OCI-LY3 (cell line): ENCODE measurements around the gene NDFIP1.

Experiments used
- H2AFZ ChIP-seq: fragments of 200-600, 300-600 bp; shearing (Covaris generic); 2 replicates; pipeline ENCODE4 v1.6.0; 2014; ENCODE audit warnings: antibody characterized with exemption, low read depth, low read length
- H3K27ac ChIP-seq: fragments of 200-600, 300-600 bp; sonication (generic); 2 replicates; pipeline ENCODE4 v1.5.1; 2014; ENCODE audit warnings: mild to moderate bottlenecking, low read length, moderate library complexity, mixed read lengths
- H3K27me3 ChIP-seq: fragments of 200-600, 300-600 bp; sonication (generic); 2 replicates; pipeline ENCODE4 v1.6.1; 2014; ENCODE audit warnings: low read depth, low read length, mixed read lengths
- H3K36me3 ChIP-seq: fragments of 200-600, 300-600 bp; sonication (generic); replicated peaks from 2 replicates; pipeline ENCODE3; 2014; ENCODE audit warnings: low read depth, low read length, mixed read lengths
- H3K4me1 ChIP-seq: fragments of 300-600, 200-600 bp; sonication (generic); 2 replicates; pipeline ENCODE4 v1.6.1; 2014; ENCODE audit warnings: low read length, mixed read lengths
- H3K4me2 ChIP-seq: fragments of 200-600, 300-600 bp; sonication (generic); 2 replicates; pipeline ENCODE4 v1.6.1; 2014; ENCODE audit warnings: low read length, mixed read lengths
- H3K4me3 ChIP-seq: fragments of 300-600, 200-600 bp; sonication (generic); 2 replicates; pipeline ENCODE4 v1.5.1; 2014; ENCODE audit warnings: antibody characterized with exemption, mild to moderate bottlenecking, low read length, moderate library complexity
- H3K79me2 ChIP-seq: fragments of 300-600, 200-600 bp; shearing (Covaris generic); 2 replicates; pipeline ENCODE4 v1.6.1; 2014; ENCODE audit warnings: mild to moderate bottlenecking, low read length, mixed read lengths
- H3K9ac ChIP-seq: fragments of 300-600, 200-600 bp; shearing (Covaris generic); 2 replicates; pipeline ENCODE4 v1.6.0; 2014; ENCODE audit warnings: mild to moderate bottlenecking, low read length, moderate library complexity
- H3K9me3 ChIP-seq: fragments of 200-600, 300-600 bp; shearing (Covaris generic); 2 replicates; pipeline ENCODE4 v1.6.1; 2014; ENCODE audit warnings: low read length, mixed read lengths; ENCODE audit not compliant: insufficient read depth
- H4K20me1 ChIP-seq: fragments of 200-600, 300-600 bp; sonication (generic); 2 replicates; pipeline ENCODE4 v1.6.1; 2016; ENCODE audit warnings: low read length, mixed read lengths; ENCODE audit not compliant: insufficient read depth
- CTCF ChIP-seq: fragments of 200-600, 300-600 bp; sonication (generic); IDR thresholded peaks from 2 replicates; pipeline ENCODE4 v1.5.1; 2014; ENCODE audit warnings: antibody characterized with exemption, low read length, low read depth
- EZH2phosphoT487 ChIP-seq: fragments of 200-600 bp; shearing (Covaris generic); IDR thresholded peaks from 2 replicates; pipeline ENCODE4 v1.6.1; 2018; ENCODE audit warnings: antibody characterized with exemption, mixed run types, low read depth

The NDFIP1 gene

GRCh38 chr5:142171270-142171669 is 62.7 kb downstream of the NDFIP1 start:
- H3K27me3 ChIP-seq, result no peaks in the 10 kb centered on the region
- H3K9me3 ChIP-seq, result no peaks in the 10 kb centered on the region
- no peaks in the 10 kb centered on the region for H3K79me2 ChIP-seq
- H3K27ac ChIP-seq, result no peak overlapping the region
- H2AFZ ChIP-seq, result no peak overlapping the region
- no peaks in the 10 kb centered on the region for H4K20me1 ChIP-seq
- no peak overlapping the region for H3K4me2 ChIP-seq
- H3K36me3 ChIP-seq, result no peaks in the 10 kb centered on the region
- H3K9ac ChIP-seq, result no peak overlapping the region
- TF ChIP-seq EZH2phosphoT487 (no peak), CTCF (no peak)
- H3K4me3 ChIP-seq, result no peak overlapping the region
- no peaks in the 10 kb centered on the region for H3K4me1 ChIP-seq

- H3K9ac ChIP-seq, result no peak overlapping the region
- TF ChIP-seq EZH2phosphoT487, result no peak
- TF ChIP-seq CTCF, result no peak
- no peaks in the 10 kb centered on the region for H3K36me3 ChIP-seq
- no peak overlapping the region for H3K4me2 ChIP-seq
- H3K27ac ChIP-seq, result no peak overlapping the region
- H3K4me3 ChIP-seq, result no peak overlapping the region
- no peaks in the 10 kb centered on the region for H4K20me1 ChIP-seq
- H3K27me3 ChIP-seq, result no peaks in the 10 kb centered on the region
- no peaks in the 10 kb centered on the region for H3K9me3 ChIP-seq
- no peaks in the 10 kb centered on the region for H3K4me1 ChIP-seq
- no peak overlapping the region for H2AFZ ChIP-seq
- H3K79me2 ChIP-seq, result no peaks in the 10 kb centered on the region
Measured at GRCh38 chr5:142175039-142175438, 66.5 kb downstream of the NDFIP1 start.

GRCh38 chr5:142175461-142176142 is 67.0 kb downstream of the NDFIP1 start:
- H4K20me1 ChIP-seq, result no peaks in the 10 kb centered on the region
- no peak overlapping the region for H3K9ac ChIP-seq

GRCh38 chr5:142176255-142176654 is 67.7 kb downstream of the NDFIP1 start:
- Histone ChIP-seq H3K9me3 (no peaks in the 10 kb centered on the region), H3K4me3 (no peak overlapping the region), H3K4me1 (no peaks in the 10 kb centered on the region), H3K27me3 (no peaks in the 10 kb centered on the region), H3K4me2 (no peak overlapping the region), H2AFZ (no peak overlapping the region), H3K27ac (no peak overlapping the region), H3K79me2 (no peaks in the 10 kb centered on the region), H3K36me3 (no peaks in the 10 kb centered on the region), H4K20me1 (no peaks in the 10 kb centered on the region), H3K9ac (no peak overlapping the region)
- no peak for TF ChIP-seq CTCF
- TF ChIP-seq EZH2phosphoT487, result no peak

More at GRCh38 chr5:142175461-142176142, 67.0 kb downstream of the NDFIP1 start:
- Histone ChIP-seq H3K27me3 (no peaks in the 10 kb centered on the region), H3K36me3 (no peaks in the 10 kb centered on the region), H3K27ac (no peak overlapping the region), H3K4me2 (no peak overlapping the region), H3K9me3 (no peaks in the 10 kb centered on the region), H3K4me1 (no peaks in the 10 kb centered on the region), H2AFZ (no peak overlapping the region), H3K4me3 (no peak overlapping the region), H3K79me2 (no peaks in the 10 kb centered on the region)
- TF ChIP-seq CTCF, result no peak
- TF ChIP-seq EZH2phosphoT487, result no peak
